GM19351 (cell line): ENCODE measurements around the gene DMAC1.

Experiments used
- ATAC-seq: cut with Tn5 transposase; IDR thresholded peaks from one replicate; pipeline ENCODE4 v1.9.1; 2021; ENCODE audit warnings: mild to moderate bottlenecking, moderate library complexity; ENCODE audit not compliant: unreplicated experiment

DMAC1 gene

DNA sequence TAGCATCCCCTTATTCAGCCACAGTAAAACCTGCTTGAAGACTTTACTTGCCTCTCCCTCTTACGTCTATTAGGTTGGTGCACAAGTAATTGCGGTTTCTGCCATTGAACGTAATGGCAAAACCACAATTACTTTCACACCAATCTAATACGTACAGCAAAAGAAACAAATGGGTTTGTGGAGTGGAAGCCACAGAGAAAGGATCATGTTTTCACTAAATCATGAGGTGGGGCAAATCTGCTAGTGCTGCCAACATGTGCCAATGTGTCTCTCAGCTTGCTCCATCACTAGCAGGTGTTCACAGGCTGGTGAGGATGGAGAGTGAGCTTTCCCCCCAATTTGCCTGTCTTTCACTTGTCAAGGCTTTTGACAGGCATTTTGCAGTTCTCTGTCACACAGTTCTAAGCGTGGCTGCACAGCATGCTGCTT, 15.9 kb downstream of the DMAC1 start:
- no peak for ATAC-seq

- no peak for ATAC-seq
Measured at GRCh38 chr9:7782400-7783120, 17.0 kb downstream of the DMAC1 start.

- no peak for ATAC-seq
Measured at GRCh38 chr9:7780261-7780988, 19.2 kb downstream of the DMAC1 start.

GRCh38 chr9:7778851-7779600, 20.6 kb downstream of the DMAC1 start:
- ATAC-seq: no peak

DNA sequence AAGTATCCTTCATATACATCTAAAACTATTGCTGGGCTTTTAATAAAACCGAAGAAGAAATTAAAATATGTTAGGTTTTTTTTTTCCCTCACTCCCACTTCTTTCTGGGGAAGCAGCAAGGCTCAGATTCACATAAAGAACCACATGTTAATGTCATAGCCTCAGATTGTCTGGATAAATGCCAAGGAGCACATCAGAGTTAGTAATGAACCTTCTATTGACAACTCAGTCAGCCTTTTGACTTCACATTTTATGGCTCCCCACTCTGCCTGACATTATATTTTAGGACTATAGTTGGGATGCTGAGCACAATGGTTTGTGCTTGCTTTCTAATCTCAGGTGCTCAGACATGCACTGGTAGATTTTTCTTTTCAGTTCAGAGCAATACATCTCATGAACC, 21.8 kb downstream of the DMAC1 start:
- no peak for ATAC-seq

GRCh38 chr9:7770111-7770510, 29.5 kb downstream of the DMAC1 start:
- ATAC-seq: no peak

DNA sequence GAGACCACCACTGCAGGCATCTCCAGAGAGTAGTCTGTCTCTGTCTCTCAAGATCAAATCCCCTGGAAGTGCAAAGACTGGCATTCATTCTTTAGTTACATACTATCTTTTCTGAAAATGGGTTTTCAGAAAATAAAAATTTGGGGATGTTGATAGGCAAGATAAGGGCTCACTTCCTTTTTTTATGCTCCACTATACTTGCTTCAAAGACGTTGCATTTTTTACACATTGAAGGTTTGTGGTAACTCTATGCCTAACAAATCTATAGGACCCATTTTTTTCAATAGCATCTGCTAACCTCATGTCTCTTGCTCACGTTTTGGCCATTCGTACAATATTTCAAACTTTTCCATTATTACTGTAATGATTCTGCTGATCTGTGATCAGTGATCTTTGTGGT, 37.0 kb downstream of the DMAC1 start:
- ATAC-seq: no peak

- ATAC-seq: no peak
Measured at GRCh38 chr9:7760014-7760415, 39.6 kb downstream of the DMAC1 start.

DNA sequence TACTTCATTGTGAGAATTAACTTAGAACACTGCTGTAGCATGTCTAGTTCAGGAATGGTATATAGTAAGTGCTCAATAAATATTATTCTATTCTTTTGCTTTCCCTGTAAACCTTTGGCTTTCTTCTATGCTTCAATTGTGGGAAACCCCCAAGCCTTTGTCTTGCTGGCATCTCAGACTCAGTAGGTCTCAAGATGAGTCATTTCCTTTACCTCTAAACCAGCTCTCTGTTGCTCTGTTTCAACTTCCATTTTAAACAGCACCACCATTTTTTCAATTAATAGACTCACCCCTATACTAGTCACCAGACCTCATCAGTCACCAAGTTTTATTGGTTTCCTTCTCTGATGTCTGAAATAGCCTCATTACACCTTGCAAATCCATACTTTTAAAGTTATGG, 43.5 kb downstream of the DMAC1 start:
- peak; percentile 98 for ATAC-seq

- no peak for ATAC-seq
Measured at GRCh38 chr9:7752481-7752880, 47.1 kb downstream of the DMAC1 start.
